Left ventricle myocardium inferior (tissue), 1 donor: Measurements from ENCODE around the gene GET3. TPM values are rescaled to one million over a fixed set of nuclear protein-coding genes. Genes with fewer than 3 reads are reported as not detected.

Source experiments
- DNase-seq: peaks from one replicate; pipeline ENCODE4 v3.0.0-alpha.2; 2020
- H3K27ac ChIP-seq: fragments of 200-600 bp; replicated peaks from 2 replicates; pipeline ENCODE4 v1.8.0; 2021
- H3K27me3 ChIP-seq: fragments of 200-600 bp; 2 replicates; pipeline ENCODE4 v1.8.0; 2021; ENCODE audit warnings: low read depth
- H3K36me3 ChIP-seq: fragments of 200-600 bp; 2 replicates; pipeline ENCODE4 v1.8.0; 2021
- H3K4me1 ChIP-seq: fragments of 200-600 bp; 2 replicates; pipeline ENCODE4 v1.8.0; 2021
- H3K4me3 ChIP-seq: fragments of 200-600 bp; 2 replicates; pipeline ENCODE4 v1.8.0; 2021; ENCODE audit warnings: mild to moderate bottlenecking, moderate library complexity
- H3K9me3 ChIP-seq: fragments of 200-600 bp; replicated peaks from 2 replicates; pipeline ENCODE4 v1.8.0; 2021
- CTCF ChIP-seq: fragments of 200-600 bp; IDR thresholded peaks from 2 replicates; pipeline ENCODE4 v1.8.0; 2021; ENCODE audit warnings: antibody characterized with exemption, mild to moderate bottlenecking, borderline replicate concordance
- intact Hi-C: fragments of 100-400 bp; cut with micrococcal nuclease; formaldehyde crosslinking; loops from one replicate; pipeline ENCODE4 v1.11.0; 2022
- total RNA-seq: library from RNA; stranded (reverse); fragmentation: NEBNext Ultra II Directional; extraction: Animal tissue kit (Norgen Biotek cat#: 25700); gene quantifications from one replicate; pipeline ENCODE4 v1.2.1, GENCODE V29; 2021
- donor health status: DM: no; HTN: yes; CAD: no; lungs with severe emphysema.

The GET3 gene
- total RNA-seq, 1 donor from 2014 or later, result 65.1 TPM

GRCh38 chr19:12789098-12789903 lies 52.0 kb downstream of the GET3 start:
- Histone ChIP-seq H3K36me3 (no peaks in the 10 kb centered on the region), H3K4me3 (peak overlapping the region; percentile 76), H3K27ac (peak overlapping the region; percentile 96), H3K27me3 (no peaks in the 10 kb centered on the region), H3K9me3 (no peaks in the 10 kb centered on the region), H3K4me1 (peaks cover 91% of the 10 kb centered on the region)
- no peak for DNase-seq
- intact Hi-C loops, result no loop called here
- TF ChIP-seq CTCF, result no peak

- Histone ChIP-seq H3K4me3 (peak overlapping the region; percentile 76), H3K36me3 (no peaks in the 10 kb centered on the region), H3K27ac (peak overlapping the region; percentile 96), H3K27me3 (no peaks in the 10 kb centered on the region), H3K9me3 (no peaks in the 10 kb centered on the region), H3K4me1 (peaks cover 89% of the 10 kb centered on the region)
- intact Hi-C loops, result no loop called here
- no peak for TF ChIP-seq CTCF
- DNase-seq, result peak; percentile 97
Observed at GRCh38 chr19:12789904-12790619, 52.8 kb downstream of the GET3 start.

- no peaks in the 10 kb centered on the region for H3K9me3 ChIP-seq
- H3K36me3 ChIP-seq, result no peaks in the 10 kb centered on the region
- H3K4me3 ChIP-seq, result peak overlapping the region; percentile 76
- DNase-seq, result no peak
- H3K27ac ChIP-seq, result peak overlapping the region; percentile 96
- intact Hi-C loops, result no loop called here
- peaks cover 85% of the 10 kb centered on the region for H3K4me1 ChIP-seq
- TF ChIP-seq CTCF, result no peak
- no peaks in the 10 kb centered on the region for H3K27me3 ChIP-seq
Observed at GRCh38 chr19:12790628-12791344, 53.5 kb downstream of the GET3 start.

- Histone ChIP-seq H3K36me3 (no peaks in the 10 kb centered on the region), H3K9me3 (no peaks in the 10 kb centered on the region), H3K4me3 (peak within 1 kb of the TSS; percentile 76), H3K27me3 (no peaks in the 10 kb centered on the region), H3K27ac (peak within 1 kb of the TSS; percentile 96), H3K4me1 (peaks cover 85% of the 10 kb centered on the region)
- DNase-seq, result peak; percentile 98
- intact Hi-C loops, result no loop called here
- TF ChIP-seq CTCF, result peak; percentile 26
Observed at GRCh38 chr19:12791345-12792050, 54.2 kb downstream of the GET3 start, which contains the start of gene JUNB. Gene JUNB (plus strand): TSS chr19:12791486. CDS start chr19:12791772, 286 bp downstream.
